GM10266 (cell line): ENCODE data around the gene PRDM15.

ENCODE experiments used
- DNase-seq: peaks from one replicate; pipeline ENCODE4 v3.0.0; 2012; ENCODE audit errors: extremely low spot score
- TF ChIP-seq, protein P1 (sequence below): IDR thresholded peaks from 2 replicates; pipeline ENCODE4 v1.5.1; 2012; ENCODE audit warnings: mild to moderate bottlenecking, low read depth; ENCODE audit not compliant: control insufficient read depth, insufficient read depth; ENCODE audit errors: missing control alignments

PRDM15 gene

DNA sequence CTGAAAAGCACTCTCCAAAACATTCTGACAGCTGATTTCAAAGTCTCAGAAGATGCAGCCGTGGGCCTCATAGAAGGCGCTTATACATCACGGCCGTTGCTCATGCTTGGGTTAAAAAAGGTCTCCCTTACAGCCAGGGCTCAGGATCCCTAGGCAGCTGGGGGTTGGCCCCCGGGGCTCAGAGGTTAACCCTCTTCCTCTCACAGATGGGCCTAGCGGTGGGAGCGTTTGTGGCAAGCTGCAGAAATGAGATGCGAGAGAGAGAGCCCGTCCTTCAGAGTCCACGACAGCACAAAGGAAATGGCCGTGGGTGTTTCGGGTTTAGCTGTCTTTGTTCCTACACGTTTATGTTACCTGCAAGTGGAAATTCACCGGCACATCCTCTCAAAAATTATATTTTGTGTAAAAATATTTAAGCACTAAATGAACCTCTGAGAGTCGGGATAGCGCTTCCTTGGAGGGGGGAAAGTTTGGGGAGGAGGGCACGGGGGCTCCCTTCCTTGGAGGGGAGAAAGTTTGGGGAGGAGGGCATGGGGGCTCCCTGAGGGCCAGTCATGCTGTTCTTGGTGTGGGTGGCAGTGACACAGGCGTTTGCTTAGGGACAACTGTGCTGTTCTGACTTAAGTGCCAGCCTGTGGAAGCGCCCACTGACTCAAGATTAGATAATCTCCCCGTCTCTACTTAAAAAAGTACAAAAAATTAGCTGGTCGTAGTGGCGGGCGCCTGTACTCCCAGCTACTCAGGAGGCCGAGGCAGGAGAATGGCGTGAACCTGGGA is 20.5 kb upstream of the PRDM15 start:
- TF ChIP-seq, protein P1, sequence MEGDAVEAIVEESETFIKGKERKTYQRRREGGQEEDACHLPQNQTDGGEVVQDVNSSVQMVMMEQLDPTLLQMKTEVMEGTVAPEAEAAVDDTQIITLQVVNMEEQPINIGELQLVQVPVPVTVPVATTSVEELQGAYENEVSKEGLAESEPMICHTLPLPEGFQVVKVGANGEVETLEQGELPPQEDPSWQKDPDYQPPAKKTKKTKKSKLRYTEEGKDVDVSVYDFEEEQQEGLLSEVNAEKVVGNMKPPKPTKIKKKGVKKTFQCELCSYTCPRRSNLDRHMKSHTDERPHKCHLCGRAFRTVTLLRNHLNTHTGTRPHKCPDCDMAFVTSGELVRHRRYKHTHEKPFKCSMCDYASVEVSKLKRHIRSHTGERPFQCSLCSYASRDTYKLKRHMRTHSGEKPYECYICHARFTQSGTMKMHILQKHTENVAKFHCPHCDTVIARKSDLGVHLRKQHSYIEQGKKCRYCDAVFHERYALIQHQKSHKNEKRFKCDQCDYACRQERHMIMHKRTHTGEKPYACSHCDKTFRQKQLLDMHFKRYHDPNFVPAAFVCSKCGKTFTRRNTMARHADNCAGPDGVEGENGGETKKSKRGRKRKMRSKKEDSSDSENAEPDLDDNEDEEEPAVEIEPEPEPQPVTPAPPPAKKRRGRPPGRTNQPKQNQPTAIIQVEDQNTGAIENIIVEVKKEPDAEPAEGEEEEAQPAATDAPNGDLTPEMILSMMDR, result no peak
- DNase-seq, result peak; percentile 66

DNA sequence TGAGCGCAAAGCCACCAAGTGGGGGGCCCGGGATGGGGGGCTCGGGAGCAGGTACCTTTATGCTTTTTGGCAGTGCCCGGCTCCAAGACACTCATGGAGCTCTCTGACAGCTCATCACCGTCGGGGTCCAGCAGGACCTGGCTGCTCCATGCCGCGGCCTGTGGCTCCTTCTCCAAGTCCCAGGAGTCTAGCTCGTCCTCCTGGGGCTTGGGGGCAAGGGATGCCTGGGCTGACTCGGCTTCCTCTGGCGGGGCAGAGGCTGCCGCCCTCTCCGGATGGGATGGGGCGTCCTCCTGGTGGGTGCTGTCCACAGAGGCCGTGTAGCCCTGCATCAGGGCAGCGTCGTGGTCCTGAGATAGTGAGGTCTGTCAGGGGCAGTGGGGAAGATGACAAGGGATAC is 19.9 kb upstream of the PRDM15 start:
- TF ChIP-seq, protein P1, result no peak
- DNase-seq, result no peak

DNA sequence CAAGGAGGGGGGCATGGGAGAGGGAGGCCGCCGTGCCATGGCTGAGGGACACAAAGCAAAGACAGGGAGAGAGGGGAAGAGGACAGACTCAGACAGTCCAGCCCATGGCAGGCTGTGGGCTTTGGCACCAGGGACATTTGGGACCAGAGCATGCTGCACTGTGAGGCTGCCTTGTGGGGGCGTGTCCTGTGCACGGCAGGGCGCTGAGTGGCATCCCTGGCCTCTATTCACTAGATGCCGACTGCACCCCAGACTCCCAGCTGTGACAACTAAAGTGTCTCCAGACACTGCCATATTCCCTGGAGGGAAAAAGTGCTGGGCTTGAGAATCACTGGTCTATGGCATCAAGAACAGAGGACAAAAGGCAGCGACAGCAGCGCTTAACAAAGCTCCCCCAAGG is 18.6 kb upstream of the PRDM15 start:
- DNase-seq, result no peak
- TF ChIP-seq, protein P1, result no peak

DNA sequence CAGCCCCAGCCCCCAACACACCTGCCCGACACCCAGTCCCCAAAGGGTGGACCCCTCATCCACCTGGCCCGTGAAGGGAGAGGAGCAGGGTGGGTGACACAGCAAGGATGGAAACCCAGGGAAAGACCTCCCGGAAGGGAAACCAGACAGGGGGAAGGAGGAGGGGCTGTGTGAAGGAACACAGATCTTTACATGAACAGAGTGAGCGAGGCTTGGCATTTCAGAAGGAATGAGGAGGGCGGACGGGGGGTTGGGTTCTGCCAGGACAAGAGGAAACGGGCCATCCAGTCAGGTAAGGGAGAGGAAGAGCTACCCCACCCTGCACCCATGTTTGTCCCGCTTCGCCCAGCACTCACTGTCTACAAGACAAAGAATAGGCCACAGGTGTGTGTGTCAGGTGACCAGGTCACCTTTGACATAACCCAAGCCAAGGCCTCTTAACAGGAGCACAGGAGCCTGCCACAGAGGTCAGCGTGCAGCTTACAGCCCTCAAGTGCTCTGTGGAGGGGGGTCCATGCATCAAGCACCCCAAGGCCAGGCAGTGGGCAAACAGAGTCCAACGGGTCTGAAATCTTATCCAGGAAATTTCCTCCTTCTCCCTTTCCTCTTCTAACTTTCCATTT is 18.0 kb upstream of the PRDM15 start:
- TF ChIP-seq, protein P1, result no peak
- DNase-seq, result no peak

DNA sequence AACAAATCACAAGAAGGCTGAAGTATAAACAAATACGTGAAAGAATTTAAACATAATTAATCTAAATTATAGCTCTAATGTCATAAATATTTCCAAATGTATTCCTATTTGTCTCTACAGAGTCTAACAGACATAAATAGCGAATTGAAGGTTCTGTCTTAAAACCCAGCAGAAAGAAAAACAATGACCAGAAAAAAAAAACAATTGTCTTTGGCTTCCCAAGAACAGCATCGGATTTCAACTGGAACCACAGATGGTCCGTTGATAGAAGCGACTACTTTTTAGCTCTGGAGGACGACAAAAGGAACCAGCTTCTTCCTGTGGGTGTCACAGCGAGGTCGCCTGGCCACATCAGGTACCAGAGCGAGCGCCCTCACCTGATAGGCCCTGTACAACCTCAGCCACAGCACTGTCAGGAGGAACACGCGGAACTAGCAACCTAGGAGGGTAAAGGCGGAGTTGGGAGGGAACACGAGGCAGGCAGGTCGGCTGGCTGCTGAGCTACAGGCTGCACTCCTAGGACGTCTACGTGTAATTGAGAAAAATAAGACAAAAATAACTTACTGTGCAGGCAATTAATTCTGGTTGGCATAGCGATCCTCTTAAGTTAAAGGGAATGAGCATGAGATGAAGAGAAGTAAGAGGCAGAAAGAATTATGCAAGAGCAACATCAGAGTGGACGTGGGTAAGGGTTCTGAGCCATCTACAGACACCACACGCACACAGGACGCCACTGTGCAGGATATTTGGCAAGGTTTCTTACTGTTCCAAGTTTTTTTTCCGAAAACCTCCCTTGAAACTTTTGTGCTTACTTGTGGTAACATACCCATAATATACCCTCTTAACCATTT is 16.7 kb upstream of the PRDM15 start:
- no peak for DNase-seq
- TF ChIP-seq, protein P1, result no peak

DNA sequence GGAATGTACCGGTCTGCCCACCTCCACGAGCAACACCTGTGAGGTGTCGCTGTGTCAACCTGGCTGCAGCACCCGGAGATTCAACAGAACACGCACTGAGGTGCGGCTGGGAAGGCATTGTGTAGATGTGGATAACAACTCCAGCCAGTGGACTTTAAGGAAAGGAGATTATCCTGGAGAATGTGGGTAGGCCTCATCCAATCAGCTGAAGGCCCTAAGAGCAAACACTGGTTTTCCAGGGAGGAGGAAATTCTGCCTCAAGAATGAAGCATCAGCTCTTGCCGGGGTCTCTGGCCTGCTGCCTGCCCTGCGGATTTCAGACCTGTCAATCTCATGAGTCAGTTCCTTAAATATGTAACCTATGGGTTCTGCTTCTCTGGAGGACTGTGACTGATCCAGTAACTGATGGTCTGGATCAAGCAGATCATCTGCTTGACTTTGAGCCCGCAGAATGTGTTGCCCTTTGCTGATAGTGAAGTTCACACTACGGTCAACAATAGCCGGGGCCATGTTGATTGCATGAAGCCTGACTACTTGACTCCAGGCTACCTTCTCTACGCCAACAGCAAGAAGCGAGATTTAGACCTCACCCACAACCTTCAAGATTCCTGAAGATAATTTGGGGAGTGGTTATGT is 15.9 kb upstream of the PRDM15 start:
- TF ChIP-seq, protein P1, result no peak
- no peak for DNase-seq
